ENCODE data around the gene MRPL4. TPM values are rescaled to one million over a fixed set of nuclear protein-coding genes. Genes with fewer than 3 reads are reported as not detected.

Gene MRPL4
- polyA plus RNA-seq: 11.7 and 13.8 TPM in 2 replicates

GRCh38 chr19:10251792-10252694 lies at the start of gene MRPL4:
TSS of gene MRPL4 (plus strand) at chr19:10252214. CDS start at chr19:10252254, 40 bp downstream.

GRCh38 chr19:10230861-10231611 lies 21.0 kb upstream of the MRPL4 start, which contains the start of gene S1PR2:
TSS of gene S1PR2 (minus strand) at chr19:10231331. CDS start at chr19:10224905, 6,426 bp downstream.

GRCh38 chr19:10270616-10271394 lies 18.8 kb downstream of the MRPL4 start, which contains the start of gene ICAM1:
TSS of gene ICAM1 (plus strand) at chr19:10271120. CDS start at chr19:10271160, 40 bp downstream.

GRCh38 chr19:10286803-10287737 lies 35.1 kb downstream of the MRPL4 start, which contains the start of gene ICAM4:
TSS of gene ICAM4 (plus strand) at chr19:10286955. CDS start at chr19:10287013, 58 bp downstream.

GRCh38 chr19:10289836-10290356 lies 37.9 kb downstream of the MRPL4 start, which contains the start of gene ICAM5:
TSS of gene ICAM5 (plus strand) at chr19:10289952. CDS start at chr19:10290044, 92 bp downstream.

GRCh38 chr19:10309423-10309822 lies 57.4 kb downstream of the MRPL4 start, which contains the start of gene ZGLP1:
TSS of gene ZGLP1 (minus strand) at chr19:10309815.

Other genes with a start within 250 kb of the MRPL4 start
- 0.52 and 0.60 TPM in 2 replicates for gene COL5A3, start 241.7 kb upstream of the MRPL4 start, polyA plus RNA-seq
- not detected in 2 replicates for gene RDH8, start 238.7 kb upstream of the MRPL4 start, polyA plus RNA-seq
- gene SHFL, start 165.9 kb upstream of the MRPL4 start, polyA plus RNA-seq: 8.1 and 10.2 TPM in 2 replicates
- gene ANGPTL6, start 149.5 kb upstream of the MRPL4 start, polyA plus RNA-seq: 1.3 TPM in 1 of 2 replicates, not detected in the other
- gene PPAN, start 145.9 kb upstream of the MRPL4 start, polyA plus RNA-seq: 0.21 and 0.94 TPM in 2 replicates
- not detected in 2 replicates for gene P2RY11, start 140.5 kb upstream of the MRPL4 start, polyA plus RNA-seq
- gene EIF3G, start 132.3 kb upstream of the MRPL4 start, polyA plus RNA-seq: 27.0 and 30.7 TPM in 2 replicates
- 28.9 and 38.4 TPM in 2 replicates for gene DNMT1, start 57.3 kb upstream of the MRPL4 start, polyA plus RNA-seq
- gene S1PR2, start 20.9 kb upstream of the MRPL4 start, polyA plus RNA-seq: not detected in 2 replicates
- not detected in 2 replicates for gene ICAM1, start 18.9 kb downstream of the MRPL4 start, polyA plus RNA-seq
- not detected in 2 replicates for gene ICAM4, start 34.7 kb downstream of the MRPL4 start, polyA plus RNA-seq
- gene ICAM5, start 37.7 kb downstream of the MRPL4 start, polyA plus RNA-seq: 0.24 TPM in 1 of 2 replicates, not detected in the other
- not detected in 2 replicates for gene ZGLP1, start 57.6 kb downstream of the MRPL4 start, polyA plus RNA-seq
- gene FDX2, start 63.8 kb downstream of the MRPL4 start, polyA plus RNA-seq: 12.7 and 29.5 TPM in 2 replicates
- gene RAVER1, start 81.3 kb downstream of the MRPL4 start, polyA plus RNA-seq: 0.13 TPM in 2 replicates
- gene ICAM3, start 87.4 kb downstream of the MRPL4 start, polyA plus RNA-seq: 2.8 TPM in 1 of 2 replicates, not detected in the other
- gene TYK2, start 128.4 kb downstream of the MRPL4 start, polyA plus RNA-seq: 8.2 and 13.2 TPM in 2 replicates
- gene CDC37, start 151.3 kb downstream of the MRPL4 start, polyA plus RNA-seq: 16.1 and 22.6 TPM in 2 replicates
- gene PDE4A, start 168.3 kb downstream of the MRPL4 start, polyA plus RNA-seq: 0.63 and 2.5 TPM in 2 replicates